HepG2 (cell line): ENCODE results near the gene PAN3. TPM values are rescaled to one million over a fixed set of nuclear protein-coding genes. Genes with fewer than 3 reads are reported as not detected.

Source experiments
- ARID4A ChIP-seq: sonication (generic); formaldehyde crosslinking; IDR thresholded peaks from 2 replicates; pipeline ENCODE4 v1.5.0; 2020; ENCODE audit warnings: mild to moderate bottlenecking, missing genetic modification reagents, borderline replicate concordance
- ATF7-NPFF ChIP-seq: sonication (generic); formaldehyde crosslinking; IDR thresholded peaks from 2 replicates; pipeline ENCODE4 v1.8.1; 2023; ENCODE audit warnings: mild to moderate bottlenecking, low read depth, missing genetic modification reagents, moderate library complexity
- CEBPB ChIP-seq: IDR thresholded peaks from 2 replicates; pipeline ENCODE4 v1.6.1; 2011; ENCODE audit warnings: low read depth, low read length, improper control_type of control experiment, borderline replicate concordance
- CENPX ChIP-seq: sonication (generic); formaldehyde crosslinking; IDR thresholded peaks from 2 replicates; pipeline ENCODE4 v1.9.0; 2021; ENCODE audit warnings: mild to moderate bottlenecking, missing genetic modification reagents, moderate library complexity
- ELF1 ChIP-seq: sonication (generic); formaldehyde crosslinking; IDR thresholded peaks from 2 replicates; pipeline ENCODE4 v1.4.0; 2020; ENCODE audit warnings: missing genetic modification reagents
- HNRNPK ChIP-seq: fragments of 200-400 bp; formaldehyde crosslinking; IDR thresholded peaks from 2 replicates; pipeline ENCODE4 v1.6.1; 2018; ENCODE audit warnings: low read length, low read depth, moderate library complexity, mild to moderate bottlenecking; ENCODE audit not compliant: poor library complexity, severe bottlenecking
- HNRNPLL ChIP-seq: fragments of 200-400 bp; formaldehyde crosslinking; IDR thresholded peaks from 2 replicates; pipeline ENCODE4 v1.6.1; 2017; ENCODE audit warnings: mild to moderate bottlenecking, low read depth, low read length; ENCODE audit not compliant: poor library complexity, severe bottlenecking
- HOXA5 ChIP-seq: sonication (generic); formaldehyde crosslinking; IDR thresholded peaks from 2 replicates; pipeline ENCODE4 v1.4.0; 2020; ENCODE audit warnings: missing genetic modification reagents
- KDM4B ChIP-seq: sonication (generic); formaldehyde crosslinking; IDR thresholded peaks from 2 replicates; pipeline ENCODE4 v1.4.0; 2020; ENCODE audit warnings: missing genetic modification reagents
- MAF1 ChIP-seq: sonication (generic); formaldehyde crosslinking; IDR thresholded peaks from 2 replicates; pipeline ENCODE4 v1.5.0; 2020; ENCODE audit warnings: missing genetic modification reagents, borderline replicate concordance
- SIN3A ChIP-seq: IDR thresholded peaks from 2 replicates; pipeline ENCODE4 v1.6.1; 2011; ENCODE audit warnings: low read depth, mild to moderate bottlenecking, control low read depth, low read length, borderline replicate concordance
- SOX6 ChIP-seq, 2 experiments: fragments of 450-650 bp in 1 of 2; sonication (generic) in 1 of 2; formaldehyde crosslinking in 1 of 2; IDR thresholded peaks; 2 replicates each; pipeline versions ENCODE4 v1.4.0 to v1.6.1; 2017 to 2020; ENCODE audit warnings: antibody characterized with exemption in 1 of 2, mild to moderate bottlenecking in 1 of 2, missing genetic modification reagents in 1 of 2
- TFDP1 ChIP-seq: IDR thresholded peaks from 2 replicates; pipeline ENCODE4 v1.6.1; 2016; ENCODE audit warnings: missing compliant biosample characterization, missing genetic modification reagents, borderline replicate concordance
- YY1 ChIP-seq: IDR thresholded peaks from 2 replicates; pipeline ENCODE4 v1.6.1; 2011; ENCODE audit warnings: low read length, low read depth, moderate library complexity, mild to moderate bottlenecking; ENCODE audit not compliant: insufficient read depth, insufficient replicate concordance
- ZFX ChIP-seq: sonication (generic); formaldehyde crosslinking; IDR thresholded peaks from 2 replicates; pipeline ENCODE4 v1.4.0; 2020; ENCODE audit warnings: mild to moderate bottlenecking, low read depth, missing genetic modification reagents, moderate library complexity
- ZNF678 ChIP-seq: sonication (generic); formaldehyde crosslinking; IDR thresholded peaks from 2 replicates; pipeline ENCODE4 v1.4.0; 2020; ENCODE audit warnings: mild to moderate bottlenecking, missing genetic modification reagents
- ZNF724P ChIP-seq: sonication (generic); formaldehyde crosslinking; IDR thresholded peaks from 2 replicates; pipeline ENCODE4 v1.8.0; 2022; ENCODE audit warnings: missing genetic modification reagents, borderline replicate concordance
- ZNF777 ChIP-seq: sonication (generic); formaldehyde crosslinking; IDR thresholded peaks from 2 replicates; pipeline ENCODE4 v1.4.0; 2020; ENCODE audit warnings: missing genetic modification reagents
- ZSCAN25 ChIP-seq: sonication (generic); formaldehyde crosslinking; IDR thresholded peaks from 2 replicates; pipeline ENCODE4 v1.8.0; 2022; ENCODE audit warnings: mild to moderate bottlenecking, missing genetic modification reagents
- polyA plus RNA-seq, 8 experiments: library from polyadenylated mRNA; depleted of rRNA in 3 of 8; stranded (reverse) in 7 of 8; unstranded in 1 of 8; fragments of >200 nt; fragmentation: Illumina TruSeq in 4 of 8; extraction: Trizol in 4 of 8; gene quantifications; 2 replicates each; pipeline versions ENCODE4 v1.2.1 to v1.2.3, GENCODE V29; 2011 to 2016; ENCODE audit warnings: low read depth in 4 of 8, missing spikeins in 1 of 8, mixed read lengths in 1 of 8; ENCODE audit not compliant: insufficient read depth in 1 of 8
- total RNA-seq, 5 experiments: library from RNA; depleted of rRNA; stranded (reverse); fragments of >200 nt; fragmentation: Illumina TruSeq; extraction: Trizol; gene quantifications; 2 replicates each; pipeline ENCODE4 v1.2.3, GENCODE V29; 2016; ENCODE audit warnings: low read depth in 1 of 5
- TF ChIP-seq, protein P1 (sequence below): sonication (generic); formaldehyde crosslinking; IDR thresholded peaks from 2 replicates; pipeline ENCODE4 v1.4.0; 2020; ENCODE audit warnings: missing genetic modification reagents

Gene PAN3
- total and polyA plus RNA-seq, 2 of the 13 experiments (the other 11 are each of a cell fraction or from before 2014, with no cell fraction given): 9.7 to 10.6 TPM

DNA sequence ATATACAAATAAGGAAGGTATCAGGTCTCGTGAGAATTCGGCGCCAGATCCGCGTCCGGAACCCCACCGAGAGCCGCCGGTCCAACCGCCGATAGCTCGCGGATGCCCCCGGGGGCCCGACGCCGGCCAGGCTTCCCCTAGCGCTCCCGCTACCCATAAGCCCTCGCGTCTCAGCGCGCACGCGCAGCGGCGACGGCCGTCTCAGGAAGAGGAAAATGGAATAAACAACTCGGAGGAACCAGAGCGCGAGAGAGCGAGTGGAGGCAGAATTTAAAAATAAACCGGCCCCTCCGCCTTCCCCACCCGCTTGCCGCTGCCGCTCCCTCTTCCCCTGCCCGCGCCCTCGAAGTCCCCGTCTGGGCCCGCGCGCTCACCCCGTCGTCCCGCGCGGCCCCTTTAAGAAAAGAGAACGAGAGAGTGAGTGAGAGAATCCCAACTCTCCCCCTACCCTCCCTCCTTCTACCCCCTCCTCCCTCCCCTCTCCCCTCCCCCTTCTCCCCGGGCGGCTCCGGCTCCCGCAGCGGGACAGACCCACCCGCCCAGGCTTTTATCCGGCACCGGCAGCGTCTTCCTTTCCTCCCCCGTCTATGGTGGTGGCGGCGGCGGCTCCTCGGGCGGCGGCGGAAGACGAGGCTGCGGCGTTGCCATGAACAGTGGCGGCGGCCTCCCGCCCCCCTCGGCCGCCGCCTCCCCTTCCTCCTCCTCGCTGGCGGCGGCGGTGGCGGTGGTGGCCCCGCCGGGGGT is at the start of gene PAN3 (continued):
- TF ChIP-seq HNRNPK (peak; percentile 74), KDM4B (CRISPR knock-in tag) (no peak; the same call in 1 of the 2 replicates), ARID4A (CRISPR knock-in tag) (peak; percentile 12; the same call in 1 of the 2 replicates), ZNF777 (CRISPR knock-in tag) (peak; percentile 54; the same call in 1 of the 2 replicates), SOX6 (IDR thresholded peaks at IDR 0.05) (no peak), SOX6 (CRISPR knock-in tag; IDR thresholded peaks at IDR 0.05) (peak; percentile 59), ZFX (CRISPR knock-in tag) (peak; percentile 58; the same call in 1 of the 2 replicates), ZNF724P (CRISPR knock-in tag) (no peak), ATF7-NPFF (CRISPR knock-in tag) (peak; percentile 13; the same call in 1 of the 2 replicates), SIN3A (peak; percentile 79; the same call in 1 of the 2 replicates), ZSCAN25 (CRISPR knock-in tag) (peak; percentile 41; the same call in 1 of the 2 replicates), HOXA5 (CRISPR knock-in tag) (peak; percentile 28; the same call in 1 of the 2 replicates), HNRNPLL (peak; percentile 31), CEBPB (no peak), CENPX (CRISPR knock-in tag) (no peak), ELF1 (CRISPR knock-in tag) (peak; percentile 76), MAF1 (peak; percentile 51; the same call in 1 of the 2 replicates), TFDP1 (0 out of 2 replicates have a peak, but pooled peaks have one; percentile 16), YY1 (peak; percentile 38), ZNF678 (CRISPR knock-in tag) (no peak)
- TF ChIP-seq, protein P1, sequence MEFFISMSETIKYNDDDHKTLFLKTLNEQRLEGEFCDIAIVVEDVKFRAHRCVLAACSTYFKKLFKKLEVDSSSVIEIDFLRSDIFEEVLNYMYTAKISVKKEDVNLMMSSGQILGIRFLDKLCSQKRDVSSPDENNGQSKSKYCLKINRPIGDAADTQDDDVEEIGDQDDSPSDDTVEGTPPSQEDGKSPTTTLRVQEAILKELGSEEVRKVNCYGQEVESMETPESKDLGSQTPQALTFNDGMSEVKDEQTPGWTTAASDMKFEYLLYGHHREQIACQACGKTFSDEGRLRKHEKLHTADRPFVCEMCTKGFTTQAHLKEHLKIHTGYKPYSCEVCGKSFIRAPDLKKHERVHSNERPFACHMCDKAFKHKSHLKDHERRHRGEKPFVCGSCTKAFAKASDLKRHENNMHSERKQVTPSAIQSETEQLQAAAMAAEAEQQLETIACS (CRISPR knock-in tag): peak; percentile 69; the same call in 1 of the 2 replicates
